K562 (cell line): ENCODE measurements around the gene SERF2. TPM values are rescaled to one million over a fixed set of nuclear protein-coding genes. Genes with fewer than 3 reads are reported as not detected.

Source experiments
- BMI1 ChIP-seq: fragments of 150-350 bp; IDR thresholded peaks from 2 replicates; pipeline ENCODE4 v1.6.1; 2014; ENCODE audit warnings: low read length
- HMG20B ChIP-seq: fragments of 250-450 bp; sonication (Bioruptor Pico); IDR thresholded peaks from 2 replicates; pipeline ENCODE4 v1.5.0; 2021; ENCODE audit warnings: mild to moderate bottlenecking
- JUND ChIP-seq, 2 experiments: IDR thresholded peaks; 2 replicates in 1 of 2; 3 replicates in 1 of 2; pipeline ENCODE4 v1.6.1; 2011; ENCODE audit warnings: borderline replicate concordance in 2 of 2, low read depth in 2 of 2, low read length in 2 of 2, improper control_type of control experiment in 1 of 2, missing biosample characterization in 1 of 2, missing genetic modification characterization in 1 of 2, missing genetic modification reagents in 1 of 2
- KLF13 ChIP-seq: fragments of 450-650 bp; IDR thresholded peaks from 2 replicates; pipeline ENCODE4 v1.6.1; 2016; ENCODE audit warnings: missing genetic modification characterization, low read depth, mild to moderate bottlenecking, missing compliant biosample characterization, moderate library complexity, borderline replicate concordance
- SMARCB1 ChIP-seq: IDR thresholded peaks from 2 replicates; pipeline ENCODE4 v1.6.1; 2011; ENCODE audit warnings: improper control_type of control experiment, low read depth; ENCODE audit not compliant: insufficient read length
- ZBTB7A ChIP-seq: IDR thresholded peaks from 2 replicates; pipeline ENCODE4 v1.6.1; 2011; ENCODE audit warnings: low read depth, mild to moderate bottlenecking, low read length, moderate library complexity, borderline replicate concordance; ENCODE audit not compliant: control insufficient read depth
- ZNF124 ChIP-seq: sonication (generic); formaldehyde crosslinking; IDR thresholded peaks from 2 replicates; pipeline ENCODE4 v1.8.1; 2022; ENCODE audit warnings: missing genetic modification reagents
- ZNF212 ChIP-seq: fragments of 450-650 bp; formaldehyde crosslinking; IDR thresholded peaks from 2 replicates; pipeline ENCODE4 v1.4.0; 2020; ENCODE audit warnings: mild to moderate bottlenecking
- polyA plus RNA-seq, 8 experiments: library from polyadenylated mRNA; depleted of rRNA in 4 of 8; stranded (reverse) in 5 of 8; unstranded in 3 of 8; fragments of >200 nt; fragmentation: Nextera tagmentation in 2 of 8; fragmentation: Illumina TruSeq in 1 of 8; extraction: Ambion mirVana in 2 of 8; extraction: Trizol in 1 of 8; gene quantifications; 2 replicates each; pipeline versions ENCODE4 v1.2.1 to v1.2.3, GENCODE V29; 2011 to 2014; ENCODE audit warnings: inconsistent platforms in 1 of 8, missing spikeins in 1 of 8
- total RNA-seq, 7 experiments: library from RNA; depleted of rRNA in 6 of 7; stranded (reverse); fragments of >200 nt in 6 of 7; fragmentation: Illumina TruSeq in 2 of 7; extraction: Trizol in 2 of 7; gene quantifications; 2 replicates each; pipeline versions ENCODE4 v1.2.1 to v1.2.3, GENCODE V29; 2011 to 2021; ENCODE audit warnings: low replicate concordance in 1 of 7
- TF ChIP-seq, protein P1 (sequence below): fragments of 150-350 bp; IDR thresholded peaks from 2 replicates; pipeline ENCODE4 v1.6.1; 2014; ENCODE audit warnings: low read depth, mild to moderate bottlenecking, low read length, borderline replicate concordance
- TF ChIP-seq, protein P2 (sequence below): IDR thresholded peaks from 2 replicates; pipeline ENCODE4 v1.6.1; 2014; ENCODE audit warnings: antibody characterized with exemption
- TF ChIP-seq, protein P3 (sequence below), 2 experiments: IDR thresholded peaks in 1 of 2; conservative IDR thresholded peaks in 1 of 2; 2 replicates each; pipeline ENCODE4 v1.6.1; 2016; ENCODE audit warnings: low read depth in 2 of 2, mild to moderate bottlenecking in 1 of 2, missing compliant biosample characterization in 1 of 2, missing genetic modification characterization in 1 of 2, moderate library complexity in 1 of 2
- TF ChIP-seq, protein P4 (sequence below): fragments of 450-650 bp; formaldehyde crosslinking; IDR thresholded peaks from 2 replicates; pipeline ENCODE4 v1.4.0; 2022; ENCODE audit warnings: missing genetic modification characterization

The SERF2 gene
- total and polyA plus RNA-seq, 9 of the 15 experiments (the other 6 are each of a cell fraction or from before 2014, with no cell fraction given): 497 to 3,360 (median 867) TPM

DNA sequence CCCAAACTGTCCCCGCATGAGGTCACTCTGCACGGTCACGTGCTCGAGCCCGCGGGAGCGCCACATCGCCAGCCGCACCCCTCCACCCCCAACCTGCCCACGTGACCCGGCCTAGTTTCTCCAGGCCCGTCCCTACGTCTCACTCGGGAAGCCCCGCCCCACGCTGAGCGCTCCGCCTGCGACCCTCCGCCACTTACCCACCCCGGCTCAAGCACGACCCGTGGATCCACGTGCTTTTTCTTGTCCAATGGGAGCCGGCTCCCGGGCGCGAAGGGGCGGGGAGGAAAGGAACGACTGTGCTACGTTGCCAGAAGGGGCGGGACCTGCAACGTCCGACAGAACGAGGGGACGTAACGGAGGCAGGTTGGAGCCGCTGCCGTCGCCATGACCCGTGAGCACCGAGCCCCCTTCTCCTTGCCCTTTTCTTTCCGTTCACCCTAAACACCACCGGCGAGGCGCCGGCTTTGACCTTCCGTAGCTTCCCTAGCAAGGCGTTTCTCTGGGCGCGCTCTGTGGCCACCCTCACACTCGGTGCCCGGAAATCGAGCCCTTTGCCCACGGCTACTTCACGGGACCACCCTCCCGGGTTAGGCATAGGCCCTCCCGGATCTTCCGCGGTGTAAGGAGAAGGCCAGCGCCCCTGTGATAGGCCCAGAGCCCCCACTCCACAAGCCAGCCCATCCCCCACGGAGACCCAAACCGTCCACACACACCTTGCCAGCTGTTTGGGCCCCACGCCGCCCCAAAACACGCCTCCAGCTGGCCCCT lies at the start of gene SERF2 (continued):
- TF ChIP-seq, protein P1, sequence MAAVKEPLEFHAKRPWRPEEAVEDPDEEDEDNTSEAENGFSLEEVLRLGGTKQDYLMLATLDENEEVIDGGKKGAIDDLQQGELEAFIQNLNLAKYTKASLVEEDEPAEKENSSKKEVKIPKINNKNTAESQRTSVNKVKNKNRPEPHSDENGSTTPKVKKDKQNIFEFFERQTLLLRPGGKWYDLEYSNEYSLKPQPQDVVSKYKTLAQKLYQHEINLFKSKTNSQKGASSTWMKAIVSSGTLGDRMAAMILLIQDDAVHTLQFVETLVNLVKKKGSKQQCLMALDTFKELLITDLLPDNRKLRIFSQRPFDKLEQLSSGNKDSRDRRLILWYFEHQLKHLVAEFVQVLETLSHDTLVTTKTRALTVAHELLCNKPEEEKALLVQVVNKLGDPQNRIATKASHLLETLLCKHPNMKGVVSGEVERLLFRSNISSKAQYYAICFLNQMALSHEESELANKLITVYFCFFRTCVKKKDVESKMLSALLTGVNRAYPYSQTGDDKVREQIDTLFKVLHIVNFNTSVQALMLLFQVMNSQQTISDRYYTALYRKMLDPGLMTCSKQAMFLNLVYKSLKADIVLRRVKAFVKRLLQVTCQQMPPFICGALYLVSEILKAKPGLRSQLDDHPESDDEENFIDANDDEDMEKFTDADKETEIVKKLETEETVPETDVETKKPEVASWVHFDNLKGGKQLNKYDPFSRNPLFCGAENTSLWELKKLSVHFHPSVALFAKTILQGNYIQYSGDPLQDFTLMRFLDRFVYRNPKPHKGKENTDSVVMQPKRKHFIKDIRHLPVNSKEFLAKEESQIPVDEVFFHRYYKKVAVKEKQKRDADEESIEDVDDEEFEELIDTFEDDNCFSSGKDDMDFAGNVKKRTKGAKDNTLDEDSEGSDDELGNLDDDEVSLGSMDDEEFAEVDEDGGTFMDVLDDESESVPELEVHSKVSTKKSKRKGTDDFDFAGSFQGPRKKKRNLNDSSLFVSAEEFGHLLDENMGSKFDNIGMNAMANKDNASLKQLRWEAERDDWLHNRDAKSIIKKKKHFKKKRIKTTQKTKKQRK: no peak
- TF ChIP-seq BMI1 (no peak), ZNF212 (no peak), KLF13 (tag) (0 out of 2 replicates have a peak, but pooled peaks have one; percentile 25), JUND (IDR thresholded peaks at IDR 0.05; ENCODE audit: borderline replicate concordance, low read depth, low read length) (peak; percentile 94), JUND (tag; IDR thresholded peaks at IDR 0.05; ENCODE audit: borderline replicate concordance, low read depth, low read length) (peak; percentile 91; the same call in 1 of the 3 replicates), ZNF124 (CRISPR knock-in tag) (no peak), HMG20B (CRISPR knock-in tag) (no peak), ZBTB7A (peak; percentile 97), SMARCB1 (no peak)
- TF ChIP-seq, protein P2, sequence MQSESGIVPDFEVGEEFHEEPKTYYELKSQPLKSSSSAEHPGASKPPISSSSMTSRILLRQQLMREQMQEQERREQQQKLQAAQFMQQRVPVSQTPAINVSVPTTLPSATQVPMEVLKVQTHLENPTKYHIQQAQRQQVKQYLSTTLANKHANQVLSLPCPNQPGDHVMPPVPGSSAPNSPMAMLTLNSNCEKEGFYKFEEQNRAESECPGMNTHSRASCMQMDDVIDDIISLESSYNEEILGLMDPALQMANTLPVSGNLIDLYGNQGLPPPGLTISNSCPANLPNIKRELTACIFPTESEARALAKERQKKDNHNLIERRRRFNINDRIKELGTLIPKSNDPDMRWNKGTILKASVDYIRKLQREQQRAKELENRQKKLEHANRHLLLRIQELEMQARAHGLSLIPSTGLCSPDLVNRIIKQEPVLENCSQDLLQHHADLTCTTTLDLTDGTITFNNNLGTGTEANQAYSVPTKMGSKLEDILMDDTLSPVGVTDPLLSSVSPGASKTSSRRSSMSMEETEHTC: peak; percentile 90
- TF ChIP-seq, protein P3, sequence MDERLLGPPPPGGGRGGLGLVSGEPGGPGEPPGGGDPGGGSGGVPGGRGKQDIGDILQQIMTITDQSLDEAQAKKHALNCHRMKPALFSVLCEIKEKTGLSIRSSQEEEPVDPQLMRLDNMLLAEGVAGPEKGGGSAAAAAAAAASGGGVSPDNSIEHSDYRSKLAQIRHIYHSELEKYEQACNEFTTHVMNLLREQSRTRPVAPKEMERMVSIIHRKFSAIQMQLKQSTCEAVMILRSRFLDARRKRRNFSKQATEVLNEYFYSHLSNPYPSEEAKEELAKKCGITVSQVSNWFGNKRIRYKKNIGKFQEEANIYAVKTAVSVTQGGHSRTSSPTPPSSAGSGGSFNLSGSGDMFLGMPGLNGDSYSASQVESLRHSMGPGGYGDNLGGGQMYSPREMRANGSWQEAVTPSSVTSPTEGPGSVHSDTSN (CRISPR knock-in tag; IDR thresholded peaks at IDR 0.05; ENCODE audit: low read depth): no peak
- TF ChIP-seq, protein P3 (tag; conservative IDR thresholded peaks at IDR 0.05; ENCODE audit: low read depth): no peak
- TF ChIP-seq, protein P4, sequence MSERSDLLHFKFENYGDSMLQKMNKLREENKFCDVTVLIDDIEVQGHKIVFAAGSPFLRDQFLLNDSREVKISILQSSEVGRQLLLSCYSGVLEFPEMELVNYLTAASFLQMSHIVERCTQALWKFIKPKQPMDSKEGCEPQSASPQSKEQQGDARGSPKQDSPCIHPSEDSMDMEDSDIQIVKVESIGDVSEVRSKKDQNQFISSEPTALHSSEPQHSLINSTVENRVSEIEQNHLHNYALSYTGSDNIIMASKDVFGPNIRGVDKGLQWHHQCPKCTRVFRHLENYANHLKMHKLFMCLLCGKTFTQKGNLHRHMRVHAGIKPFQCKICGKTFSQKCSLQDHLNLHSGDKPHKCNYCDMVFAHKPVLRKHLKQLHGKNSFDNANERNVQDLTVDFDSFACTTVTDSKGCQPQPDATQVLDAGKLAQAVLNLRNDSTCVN: no peak
